Calu3 (cell line): ENCODE data around the gene NEIL1. TPM values are rescaled to one million over a fixed set of nuclear protein-coding genes. Genes with fewer than 3 reads are reported as not detected.

Experiments
- BruUV-seq: library from RNA; stranded (reverse); fragments of 400-500 nt; replicated peaks from 2 replicates; lab custom pipeline; 2021; lab: Mats Ljungman, UMichigan
- CTCF ChIA-PET: fragments of 300-600 bp; sonication (Branson Sonifier 250); formaldehyde crosslinking; loops from one replicate; lab custom pipeline; 2022; ENCODE audit warnings: antibody characterized with exemption; lab: Charles Lee
- DNase-seq: peaks from one replicate; pipeline ENCODE4 v3.0.0; 2022
- H3K27ac Mint-ChIP-seq: one replicate; pipeline ENCODE4 v1.8.0; 2022; ENCODE audit warnings: mixed read lengths; ENCODE audit not compliant: unreplicated experiment
- H3K27me3 Mint-ChIP-seq: one replicate; pipeline ENCODE4 v1.8.0; 2022; ENCODE audit warnings: mixed read lengths; ENCODE audit not compliant: unreplicated experiment
- H3K36me3 Mint-ChIP-seq: one replicate; pipeline ENCODE4 v1.8.0; 2022; ENCODE audit warnings: mild to moderate bottlenecking, moderate library complexity, mixed read lengths; ENCODE audit not compliant: insufficient read depth, unreplicated experiment
- H3K4me1 Mint-ChIP-seq: one replicate; pipeline ENCODE4 v1.8.0; 2022; ENCODE audit warnings: mild to moderate bottlenecking, low read depth, mixed read lengths; ENCODE audit not compliant: unreplicated experiment
- H3K4me3 Mint-ChIP-seq: one replicate; pipeline ENCODE4 v1.8.0; 2022; ENCODE audit warnings: mild to moderate bottlenecking, low read depth, moderate library complexity, mixed read lengths; ENCODE audit not compliant: unreplicated experiment
- H3K9me3 Mint-ChIP-seq: one replicate; pipeline ENCODE4 v1.8.0; 2022; ENCODE audit warnings: low read depth, mixed read lengths; ENCODE audit not compliant: unreplicated experiment
- intact Hi-C: fragments of 100-400 bp; cut with micrococcal nuclease; formaldehyde crosslinking; loops from one replicate; pipeline ENCODE4 v1.10.0; 2022; ENCODE audit not compliant: unreplicated experiment
- total RNA-seq: library from RNA; stranded (reverse); gene quantifications from 2 replicates; pipeline ENCODE4 v1.2.3, GENCODE V29; 2022
- TF ChIP-seq, protein P1 (sequence below): fragments of 200-600 bp; IDR thresholded peaks from one replicate; pipeline ENCODE4 v1.8.0; 2022; ENCODE audit warnings: antibody characterized with exemption; ENCODE audit not compliant: unreplicated experiment

The NEIL1 gene
- total RNA-seq, 1 experiment from 2014 or later = 13.2 TPM

DNA sequence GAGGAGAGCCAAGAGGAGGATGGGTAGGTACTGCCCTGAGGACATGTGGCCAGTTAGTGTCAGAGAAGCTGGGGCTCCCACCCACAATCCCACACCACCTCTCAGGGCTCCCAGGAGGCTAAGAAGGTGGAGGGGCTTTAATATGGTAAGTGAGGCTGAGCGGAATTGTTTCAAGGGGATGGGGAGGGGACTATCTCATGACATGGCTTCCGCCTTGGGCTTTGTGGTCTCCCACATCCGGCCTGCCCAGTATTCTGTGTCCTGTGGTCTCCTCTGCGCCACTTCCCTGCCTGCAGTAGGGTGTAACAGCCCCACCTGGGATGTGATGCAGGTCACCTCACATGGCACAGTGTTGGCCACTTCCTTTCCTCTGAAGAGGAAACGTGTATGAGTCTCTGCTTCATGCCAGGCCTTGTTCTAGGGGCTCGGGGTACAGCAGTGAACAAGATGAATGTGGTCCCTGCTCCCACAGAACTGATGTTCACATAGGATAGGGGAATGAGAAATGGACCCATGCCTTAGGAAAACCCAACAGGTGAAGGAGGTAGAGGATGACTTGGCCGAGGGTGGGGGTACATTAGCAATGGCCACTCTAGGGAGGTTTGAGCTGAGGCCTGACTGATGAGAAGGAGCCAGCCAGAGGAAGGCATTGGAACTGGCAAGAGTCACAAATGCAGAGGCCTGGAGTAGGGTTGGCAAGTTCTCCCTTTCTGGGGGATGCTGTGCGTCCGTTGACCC is 3.2 kb downstream of the NEIL1 start:
- intact Hi-C loops = no loop called here
- CTCF ChIA-PET = no interaction called here
- Mint-ChIP-seq H3K4me1 (peaks cover 13% of the 10 kb centered on the region), H3K36me3 (peaks cover 73% of the 10 kb centered on the region), H3K9me3 (no peaks in the 10 kb centered on the region), H3K27me3 (peaks cover 15% of the 10 kb centered on the region), H3K4me3 (no peak overlapping the region), H3K27ac (peak overlapping the region; percentile 33)
- no peak for DNase-seq
- TF ChIP-seq, protein P1, sequence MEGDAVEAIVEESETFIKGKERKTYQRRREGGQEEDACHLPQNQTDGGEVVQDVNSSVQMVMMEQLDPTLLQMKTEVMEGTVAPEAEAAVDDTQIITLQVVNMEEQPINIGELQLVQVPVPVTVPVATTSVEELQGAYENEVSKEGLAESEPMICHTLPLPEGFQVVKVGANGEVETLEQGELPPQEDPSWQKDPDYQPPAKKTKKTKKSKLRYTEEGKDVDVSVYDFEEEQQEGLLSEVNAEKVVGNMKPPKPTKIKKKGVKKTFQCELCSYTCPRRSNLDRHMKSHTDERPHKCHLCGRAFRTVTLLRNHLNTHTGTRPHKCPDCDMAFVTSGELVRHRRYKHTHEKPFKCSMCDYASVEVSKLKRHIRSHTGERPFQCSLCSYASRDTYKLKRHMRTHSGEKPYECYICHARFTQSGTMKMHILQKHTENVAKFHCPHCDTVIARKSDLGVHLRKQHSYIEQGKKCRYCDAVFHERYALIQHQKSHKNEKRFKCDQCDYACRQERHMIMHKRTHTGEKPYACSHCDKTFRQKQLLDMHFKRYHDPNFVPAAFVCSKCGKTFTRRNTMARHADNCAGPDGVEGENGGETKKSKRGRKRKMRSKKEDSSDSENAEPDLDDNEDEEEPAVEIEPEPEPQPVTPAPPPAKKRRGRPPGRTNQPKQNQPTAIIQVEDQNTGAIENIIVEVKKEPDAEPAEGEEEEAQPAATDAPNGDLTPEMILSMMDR = no peak
- BruUV-seq = TSS peak; percentile 22

DNA sequence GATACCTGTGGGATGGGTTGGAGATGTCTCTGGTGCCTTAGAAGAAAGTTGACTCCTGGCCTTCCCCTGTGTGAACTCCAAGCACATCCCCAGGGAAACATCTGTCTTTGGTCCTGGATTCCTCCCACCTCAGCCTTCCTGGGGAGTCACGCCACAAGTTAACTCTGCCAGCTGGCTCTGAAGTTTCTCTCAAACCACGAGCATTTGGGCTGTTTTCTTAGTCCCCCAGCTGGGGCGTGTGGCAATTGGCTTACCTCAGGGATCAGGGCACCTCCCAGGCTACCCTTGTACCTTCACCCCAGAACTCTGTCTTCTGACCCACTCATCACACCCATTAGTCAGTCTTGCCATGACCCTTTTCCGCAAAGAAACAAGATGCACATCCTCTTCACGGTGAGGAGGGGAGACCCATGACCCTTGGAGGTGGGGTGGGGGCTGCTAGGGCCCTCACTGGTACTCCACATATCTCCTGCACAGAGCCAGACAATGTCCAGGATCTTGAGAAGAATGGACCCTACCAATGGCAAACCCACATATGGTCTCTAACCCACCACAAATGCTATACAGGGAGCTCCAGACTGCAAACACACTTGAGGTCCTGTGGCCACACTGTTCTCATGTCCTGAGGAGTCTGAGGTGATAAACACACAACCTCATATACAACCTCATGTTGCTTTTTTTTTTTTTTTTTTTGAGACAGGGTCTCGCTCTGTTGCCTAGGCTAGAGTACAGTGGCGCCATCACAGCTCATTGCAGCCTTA is 3.9 kb downstream of the NEIL1 start:
- DNase-seq = no peak
- TF ChIP-seq, protein P1 = no peak
- intact Hi-C loops = no loop called here
- Mint-ChIP-seq H3K4me1 (peaks cover 13% of the 10 kb centered on the region), H3K27ac (no peak overlapping the region), H3K4me3 (no peak overlapping the region), H3K27me3 (peaks cover 15% of the 10 kb centered on the region), H3K9me3 (no peaks in the 10 kb centered on the region), H3K36me3 (peaks cover 81% of the 10 kb centered on the region)
- BruUV-seq = no TSS peak
- CTCF ChIA-PET = interaction anchor here (1.1 kb wide), 1 partner anchor 101 kb away, joined by 3 read pairs; no protein-coding TSS in a partner anchor

DNA sequence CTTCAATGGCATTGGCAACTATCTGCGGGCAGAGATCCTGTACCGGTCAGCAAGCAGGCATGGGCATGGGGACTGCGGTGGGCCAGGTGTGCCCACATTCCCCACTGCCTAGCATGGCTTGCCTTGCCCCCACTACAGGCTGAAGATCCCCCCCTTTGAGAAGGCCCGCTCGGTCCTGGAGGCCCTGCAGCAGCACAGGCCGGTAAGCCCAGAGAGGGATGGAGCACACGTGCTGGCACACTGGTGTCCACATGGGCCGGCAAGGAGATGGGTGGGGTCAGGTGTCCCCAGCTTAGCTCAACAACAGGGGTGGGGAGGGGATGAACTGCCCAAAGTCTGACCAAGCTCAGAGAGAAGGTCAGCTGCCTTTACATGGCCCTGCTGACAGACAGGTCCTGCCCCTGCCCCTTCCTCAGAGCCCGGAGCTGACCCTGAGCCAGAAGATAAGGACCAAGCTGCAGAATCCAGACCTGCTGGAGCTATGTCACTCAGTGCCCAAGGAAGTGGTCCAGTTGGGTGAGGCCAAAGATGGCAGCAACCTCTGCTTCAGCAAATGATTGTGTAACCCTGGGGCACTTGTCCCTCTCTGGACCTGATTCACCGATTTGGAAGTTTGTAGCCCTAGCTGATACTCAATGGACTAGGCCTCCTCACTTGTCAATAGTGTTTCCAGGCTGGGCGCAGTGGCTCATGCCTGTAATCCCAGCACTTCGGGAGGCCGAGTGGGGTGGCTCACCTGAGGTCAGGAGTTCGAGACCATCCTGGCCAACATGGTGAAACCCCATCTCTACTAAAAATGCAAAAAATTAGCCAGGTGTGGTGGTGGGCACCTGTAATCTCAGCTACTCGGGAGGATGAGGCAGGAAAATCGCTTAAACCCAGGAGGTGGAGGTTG is 5.6 kb downstream of the NEIL1 start:
- intact Hi-C loops = no loop called here
- DNase-seq = no peak
- H3K4me1 Mint-ChIP-seq = peaks cover 6% of the 10 kb centered on the region
- peaks cover 15% of the 10 kb centered on the region for H3K27me3 Mint-ChIP-seq
- no peak overlapping the region for H3K27ac Mint-ChIP-seq
- no peak overlapping the region for H3K4me3 Mint-ChIP-seq
- no TSS peak for BruUV-seq
- CTCF ChIA-PET = interaction anchor here (3.2 kb wide), 1 partner anchor 16 kb away, joined by 11 read pairs; the partner anchor contains the start of gene MAN2C1
- H3K9me3 Mint-ChIP-seq = no peaks in the 10 kb centered on the region
- peaks cover 82% of the 10 kb centered on the region for H3K36me3 Mint-ChIP-seq
- TF ChIP-seq, protein P1 = no peak

DNA sequence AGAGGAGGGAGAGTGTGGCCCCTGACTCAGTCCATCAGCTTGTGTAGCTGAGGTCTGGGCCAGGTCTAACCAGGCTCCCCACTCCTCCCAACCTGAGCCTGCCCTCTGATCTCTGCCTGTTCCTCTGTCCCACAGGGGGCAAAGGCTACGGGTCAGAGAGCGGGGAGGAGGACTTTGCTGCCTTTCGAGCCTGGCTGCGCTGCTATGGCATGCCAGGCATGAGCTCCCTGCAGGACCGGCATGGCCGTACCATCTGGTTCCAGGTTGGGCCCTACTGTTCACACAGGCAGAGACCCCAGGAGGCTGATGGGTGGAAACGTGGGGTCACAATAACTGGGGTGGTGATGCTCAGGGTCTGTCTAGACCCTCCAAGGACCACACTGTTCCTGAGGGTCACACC is 6.8 kb downstream of the NEIL1 start:
- Mint-ChIP-seq H3K4me1 (peaks cover 5% of the 10 kb centered on the region), H3K36me3 (peaks cover 82% of the 10 kb centered on the region), H3K27me3 (peaks cover 5% of the 10 kb centered on the region), H3K27ac (no peak overlapping the region), H3K4me3 (no peak overlapping the region), H3K9me3 (no peaks in the 10 kb centered on the region)
- DNase-seq = no peak
- BruUV-seq = no TSS peak
- intact Hi-C loops = no loop called here
- CTCF ChIA-PET = interaction anchor here (0.6 to 3.2 kb wide), 2 partner anchors 15 to 98 kb away, joined by 5 to 11 read pairs; partner anchors contain the start of genes MAN2C1 and SIN3A
- TF ChIP-seq, protein P1 = no peak
